NCI-H2196 treated with DMSO at 0.1 percent for 48 hours (cell line): ENCODE results near the gene COQ5.
"Not testable (repeated sequence)": the region's sequence is repeated elsewhere in the genome, so short reads cannot be mapped to it uniquely, and the experiment has no call there.

ENCODE experiments used
- DNase-seq: peaks from one replicate; lab custom pipeline; 2025; ENCODE audit not compliant: unreplicated experiment; lab: John Stamatoyannopoulos, UW

Gene COQ5

GRCh38 chr12:120528861-120529525 lies at the start of gene COQ5:
COQ5 (minus strand) TSS chr12:120529158; CDS start chr12:120529141, 17 bp downstream.
- peak; percentile 65 for DNase-seq

- DNase-seq: no peak
Observed at GRCh38 chr12:120574106-120574505, 45.1 kb upstream of the COQ5 start.

- no peak for DNase-seq
Observed at GRCh38 chr12:120573560-120573959, 44.6 kb upstream of the COQ5 start.

GRCh38 chr12:120571299-120571698 lies 42.3 kb upstream of the COQ5 start:
- no peak for DNase-seq

- DNase-seq: no peak
Observed at GRCh38 chr12:120563495-120563894, 34.5 kb upstream of the COQ5 start.

GRCh38 chr12:120562906-120563305 lies 33.9 kb upstream of the COQ5 start:
- no peak for DNase-seq

GRCh38 chr12:120557589-120557988 lies 28.6 kb upstream of the COQ5 start:
- DNase-seq: no peak

- DNase-seq: no peak
Observed at GRCh38 chr12:120554678-120555077, 25.7 kb upstream of the COQ5 start.

GRCh38 chr12:120546050-120546386 lies 17.1 kb upstream of the COQ5 start:
- no peak for DNase-seq

GRCh38 chr12:120544691-120545090 lies 15.7 kb upstream of the COQ5 start:
- no peak for DNase-seq

- DNase-seq: no peak
Observed at GRCh38 chr12:120542166-120542565, 13.2 kb upstream of the COQ5 start.

- no peak for DNase-seq
Observed at GRCh38 chr12:120540445-120540844, 11.5 kb upstream of the COQ5 start.

- DNase-seq: no peak
Observed at GRCh38 chr12:120539303-120539702, 10.3 kb upstream of the COQ5 start.

GRCh38 chr12:120538281-120539156 lies 9.6 kb upstream of the COQ5 start:
- DNase-seq: peak; percentile 48

GRCh38 chr12:120537856-120538220 lies 8.9 kb upstream of the COQ5 start:
- no peak for DNase-seq

- no peak for DNase-seq
Observed at GRCh38 chr12:120536064-120536791, 7.3 kb upstream of the COQ5 start.

GRCh38 chr12:120534703-120535655 lies 6.0 kb upstream of the COQ5 start:
- DNase-seq: no peak

GRCh38 chr12:120534203-120534702 lies 5.3 kb upstream of the COQ5 start, which contains the start of gene RNF10:
RNF10 (plus strand) TSS chr12:120534356; CDS start chr12:120534812, 456 bp downstream.
- peak; percentile 44 for DNase-seq

GRCh38 chr12:120532701-120533238 lies 3.8 kb upstream of the COQ5 start:
- no peak for DNase-seq

GRCh38 chr12:120530418-120530761 lies 1.4 kb upstream of the COQ5 start:
- not testable (repeated sequence) for DNase-seq
